Measurements from ENCODE around the gene GPR160.

Gene GPR160

GRCh38 chr3:170062068-170062467, 24.3 kb downstream of the GPR160 start:
- H3K4me3 ChIP-seq (ENCODE audit: low read length): no peak overlapping the region
- no peaks in the 10 kb centered on the region for H3K9me3 ChIP-seq (ENCODE audit: low read length)
- no peak overlapping the region for H2AFZ ChIP-seq (ENCODE audit: low read depth, low read length)
- no peaks in the 10 kb centered on the region for H3K36me3 ChIP-seq (ENCODE audit: insufficient read depth, low read length)
- no peaks in the 10 kb centered on the region for H3K27me3 ChIP-seq (ENCODE audit: insufficient read depth, low read length)
- no peaks in the 10 kb centered on the region for H3K4me1 ChIP-seq (ENCODE audit: insufficient read depth, low read length)

DNA sequence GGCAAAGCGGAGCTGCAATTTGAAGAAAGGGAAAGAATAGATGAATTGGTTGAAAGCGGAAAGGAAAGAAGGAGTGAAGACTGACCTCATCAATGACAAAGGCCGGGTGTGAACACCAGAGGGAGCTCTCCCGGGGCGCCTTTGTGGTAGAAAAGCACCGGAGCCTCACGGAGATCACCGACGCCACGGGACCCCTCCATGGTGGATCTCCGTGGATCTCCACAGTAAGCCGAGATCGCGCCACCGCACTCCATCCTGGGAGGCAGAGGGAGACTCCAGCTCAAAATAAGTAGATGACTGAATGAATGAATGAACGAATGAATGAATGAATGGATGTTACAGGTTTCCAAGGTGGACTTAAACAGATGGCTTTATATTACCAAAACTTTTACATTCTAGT, 25.0 kb downstream of the GPR160 start:
- no peaks in the 10 kb centered on the region for H3K36me3 ChIP-seq (ENCODE audit: insufficient read depth, low read length)
- no peak overlapping the region for H2AFZ ChIP-seq (ENCODE audit: low read depth, low read length)
- no peaks in the 10 kb centered on the region for H3K27me3 ChIP-seq (ENCODE audit: insufficient read depth, low read length)
- no peaks in the 10 kb centered on the region for H3K4me1 ChIP-seq (ENCODE audit: insufficient read depth, low read length)
- H3K9me3 ChIP-seq (ENCODE audit: low read length): no peaks in the 10 kb centered on the region
- no peak overlapping the region for H3K4me3 ChIP-seq (ENCODE audit: low read length)

DNA sequence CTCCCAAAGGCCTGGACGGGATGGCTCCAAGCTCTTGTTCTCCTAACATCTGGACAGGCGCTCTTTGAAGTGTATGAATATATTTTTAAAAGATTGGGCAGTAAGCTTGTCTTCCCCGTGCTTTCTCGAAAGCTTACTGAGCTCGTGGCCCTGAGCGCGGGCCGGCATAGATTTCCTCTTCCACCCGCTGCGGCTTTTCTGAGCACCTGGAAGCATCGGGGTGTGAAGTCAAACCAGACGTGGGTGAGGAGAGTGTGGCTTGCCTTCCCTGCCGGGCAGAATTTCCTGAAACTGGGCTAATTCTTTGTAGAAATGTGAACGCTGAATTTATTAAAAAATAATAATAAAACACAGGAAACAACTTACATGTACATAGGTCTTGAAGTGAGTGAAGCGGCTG, 25.9 kb downstream of the GPR160 start:
- H3K4me3 ChIP-seq (ENCODE audit: low read length): no peak overlapping the region
- no peak overlapping the region for H2AFZ ChIP-seq (ENCODE audit: low read depth, low read length)
- H3K36me3 ChIP-seq (ENCODE audit: insufficient read depth, low read length): no peaks in the 10 kb centered on the region
- no peaks in the 10 kb centered on the region for H3K9me3 ChIP-seq (ENCODE audit: low read length)
- H3K4me1 ChIP-seq (ENCODE audit: insufficient read depth, low read length): no peaks in the 10 kb centered on the region
- H3K27me3 ChIP-seq (ENCODE audit: insufficient read depth, low read length): no peaks in the 10 kb centered on the region

GRCh38 chr3:170064108-170064507, 26.3 kb downstream of the GPR160 start:
- no peak overlapping the region for H3K4me3 ChIP-seq (ENCODE audit: low read length)
- no peaks in the 10 kb centered on the region for H3K4me1 ChIP-seq (ENCODE audit: insufficient read depth, low read length)
- H3K9me3 ChIP-seq (ENCODE audit: low read length): no peaks in the 10 kb centered on the region
- no peaks in the 10 kb centered on the region for H3K27me3 ChIP-seq (ENCODE audit: insufficient read depth, low read length)
- no peaks in the 10 kb centered on the region for H3K36me3 ChIP-seq (ENCODE audit: insufficient read depth, low read length)
- H2AFZ ChIP-seq (ENCODE audit: low read depth, low read length): no peak overlapping the region

DNA sequence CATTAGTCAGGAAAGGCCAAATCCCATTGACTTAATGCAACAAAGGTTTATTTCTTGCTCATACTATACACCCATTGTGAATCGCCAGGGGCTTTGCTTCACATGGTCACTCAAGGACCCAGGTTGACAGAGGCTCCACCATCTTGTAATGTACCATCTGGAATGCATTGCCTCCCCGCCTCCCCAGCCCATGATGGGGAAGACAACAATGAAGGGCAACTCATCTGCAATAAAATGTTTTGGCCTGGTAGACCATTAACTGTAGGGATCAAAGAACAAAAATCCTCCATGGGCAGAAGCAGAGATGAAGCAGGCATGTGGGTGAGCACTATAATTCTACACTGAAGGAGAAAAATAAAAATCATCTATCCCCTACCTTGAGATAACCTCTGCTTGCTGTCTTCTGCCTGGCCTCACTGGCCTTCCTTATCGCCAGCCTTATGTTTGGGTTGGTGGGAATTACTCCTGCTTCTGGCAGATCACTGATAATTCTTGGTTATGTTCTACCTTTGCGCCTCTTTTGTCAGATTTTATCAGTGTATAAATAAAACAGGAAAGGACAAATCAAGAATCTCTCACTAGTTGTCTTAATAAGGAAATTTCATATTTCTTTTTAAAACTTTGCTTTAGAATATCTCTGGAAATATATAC, 37.8 kb downstream of the GPR160 start:
- no peaks in the 10 kb centered on the region for H3K4me1 ChIP-seq (ENCODE audit: insufficient read depth, low read length)
- no peak overlapping the region for H3K4me3 ChIP-seq (ENCODE audit: low read length)
- no peak overlapping the region for H2AFZ ChIP-seq (ENCODE audit: low read depth, low read length)
- H3K27me3 ChIP-seq (ENCODE audit: insufficient read depth, low read length): no peaks in the 10 kb centered on the region
- no peaks in the 10 kb centered on the region for H3K9me3 ChIP-seq (ENCODE audit: low read length)
- no peaks in the 10 kb centered on the region for H3K36me3 ChIP-seq (ENCODE audit: insufficient read depth, low read length)

GRCh38 chr3:170076715-170077238, 39.0 kb downstream of the GPR160 start:
- no peak overlapping the region for H2AFZ ChIP-seq (ENCODE audit: low read depth, low read length)
- no peaks in the 10 kb centered on the region for H3K9me3 ChIP-seq (ENCODE audit: low read length)
- H3K36me3 ChIP-seq (ENCODE audit: insufficient read depth, low read length): no peaks in the 10 kb centered on the region
- H3K4me1 ChIP-seq (ENCODE audit: insufficient read depth, low read length): no peaks in the 10 kb centered on the region
- H3K27me3 ChIP-seq (ENCODE audit: insufficient read depth, low read length): no peaks in the 10 kb centered on the region
- no peak overlapping the region for H3K4me3 ChIP-seq (ENCODE audit: low read length)

- H3K9me3 ChIP-seq (ENCODE audit: low read length): no peaks in the 10 kb centered on the region
- H3K36me3 ChIP-seq (ENCODE audit: insufficient read depth, low read length): no peaks in the 10 kb centered on the region
- H3K4me1 ChIP-seq (ENCODE audit: insufficient read depth, low read length): no peaks in the 10 kb centered on the region
- no peak overlapping the region for H3K4me3 ChIP-seq (ENCODE audit: low read length)
- H3K27me3 ChIP-seq (ENCODE audit: insufficient read depth, low read length): no peaks in the 10 kb centered on the region
- H2AFZ ChIP-seq (ENCODE audit: low read depth, low read length): no peak overlapping the region
Observed at GRCh38 chr3:170077361-170077760, 39.6 kb downstream of the GPR160 start.

DNA sequence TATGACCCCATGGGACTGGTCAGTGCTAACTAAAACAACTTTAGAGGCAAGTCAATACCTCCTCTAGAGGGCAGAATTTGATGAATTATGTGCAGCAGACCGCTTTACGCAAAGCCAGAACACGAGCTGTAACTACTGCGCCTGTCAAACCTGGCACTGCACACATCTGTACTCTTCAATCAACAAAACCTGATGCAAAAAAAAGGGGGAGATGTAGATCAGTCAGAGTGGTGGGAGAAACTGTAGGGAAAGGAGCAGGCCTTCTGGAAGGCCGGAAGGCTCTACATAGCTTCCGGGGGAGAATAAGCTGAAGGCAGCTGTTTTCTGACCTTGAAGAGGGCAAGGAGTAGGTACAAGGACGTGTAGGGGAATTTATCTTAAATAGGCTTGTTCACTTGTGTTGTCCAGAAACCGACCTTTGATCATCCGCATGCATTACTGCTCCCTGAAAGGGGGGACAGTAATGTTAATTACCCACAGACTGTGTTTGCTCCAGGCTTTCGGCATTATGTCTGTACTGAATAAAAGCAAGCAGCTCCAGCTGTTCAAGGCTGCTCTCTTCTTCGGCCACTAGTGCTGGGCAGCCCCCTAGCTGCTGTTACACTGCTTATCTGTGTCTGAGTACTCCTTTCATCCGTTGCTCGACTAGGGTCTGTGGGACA, 41.0 kb downstream of the GPR160 start:
- H3K4me1 ChIP-seq (ENCODE audit: insufficient read depth, low read length): no peaks in the 10 kb centered on the region
- H3K9me3 ChIP-seq (ENCODE audit: low read length): no peaks in the 10 kb centered on the region
- no peak overlapping the region for H3K4me3 ChIP-seq (ENCODE audit: low read length)
- H2AFZ ChIP-seq (ENCODE audit: low read depth, low read length): no peak overlapping the region
- peaks cover 2% of the 10 kb centered on the region for H3K36me3 ChIP-seq (ENCODE audit: insufficient read depth, low read length)
- H3K27me3 ChIP-seq (ENCODE audit: insufficient read depth, low read length): no peaks in the 10 kb centered on the region

DNA sequence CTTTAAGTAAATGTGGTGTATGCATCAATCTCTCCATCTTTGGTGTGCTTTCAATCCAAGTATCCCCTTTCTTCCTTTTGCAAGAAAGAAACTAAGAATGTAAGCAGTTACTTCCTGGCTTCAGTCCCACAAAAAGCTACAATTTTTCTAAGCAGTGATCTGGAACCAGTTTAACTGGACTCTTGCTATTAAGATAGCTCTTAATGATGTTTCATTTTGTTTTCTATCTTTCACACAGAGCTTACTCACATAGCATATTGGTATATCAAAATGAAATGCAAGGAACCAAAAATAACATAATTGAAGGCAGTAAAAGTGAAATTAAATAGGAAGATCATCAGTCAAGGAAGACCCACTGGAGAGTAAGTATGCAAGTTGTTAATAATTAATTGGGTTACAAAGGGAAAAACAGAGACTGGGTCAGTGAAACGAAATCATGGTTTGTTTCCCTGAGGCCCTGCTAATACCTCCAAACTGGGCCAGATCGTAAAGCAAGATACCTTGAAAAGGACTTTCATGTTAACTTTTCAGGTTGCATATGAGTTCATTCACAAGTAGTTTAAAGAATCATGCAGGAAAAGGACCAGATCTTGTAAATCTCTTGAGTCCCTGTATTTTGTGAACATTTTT, 41.9 kb downstream of the GPR160 start:
- no peaks in the 10 kb centered on the region for H3K27me3 ChIP-seq (ENCODE audit: insufficient read depth, low read length)
- no peaks in the 10 kb centered on the region for H3K9me3 ChIP-seq (ENCODE audit: low read length)

GRCh38 chr3:170080605-170081004, 42.8 kb downstream of the GPR160 start:
- Histone ChIP-seq H3K9me3 (ENCODE audit: low read length) (no peaks in the 10 kb centered on the region), H3K36me3 (ENCODE audit: insufficient read depth, low read length) (peaks cover 4% of the 10 kb centered on the region), H2AFZ (ENCODE audit: low read depth, low read length) (no peak overlapping the region)

More for the DNA sequence above, 41.9 kb downstream of the GPR160 start:
- Histone ChIP-seq H3K4me1 (ENCODE audit: insufficient read depth, low read length) (no peaks in the 10 kb centered on the region), H3K36me3 (ENCODE audit: insufficient read depth, low read length) (peaks cover 2% of the 10 kb centered on the region), H2AFZ (ENCODE audit: low read depth, low read length) (no peak overlapping the region), H3K4me3 (ENCODE audit: low read length) (no peak overlapping the region)

DNA sequence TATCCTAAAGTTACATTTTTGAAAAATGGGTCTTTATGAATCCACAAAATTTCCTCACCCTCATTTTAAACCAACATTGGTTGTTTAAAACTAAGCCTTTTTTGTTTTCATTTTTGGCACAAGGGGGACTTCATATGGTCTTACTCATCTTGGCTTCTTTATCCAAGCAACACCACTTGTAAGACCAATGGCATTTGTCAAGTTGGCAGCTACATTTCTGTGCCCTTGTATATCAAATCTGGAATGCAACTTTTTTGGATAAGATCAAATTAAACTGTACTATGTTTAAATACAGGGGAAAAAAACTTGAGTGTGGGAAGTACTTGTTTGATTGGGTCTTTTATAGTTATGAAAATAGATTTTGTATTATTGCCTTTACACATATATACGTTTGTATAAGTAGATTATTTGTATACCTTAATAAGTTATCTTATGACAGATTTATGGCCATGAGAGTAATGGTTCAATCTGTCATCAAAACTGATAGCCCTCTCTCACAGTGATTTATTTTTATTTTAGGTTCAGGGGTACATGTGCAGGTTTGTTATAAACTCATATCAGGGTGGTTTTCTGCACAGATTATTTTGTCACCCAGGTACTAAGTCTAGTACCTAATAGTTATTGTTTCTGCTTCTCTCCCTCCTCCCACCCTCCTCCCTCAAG, 43.4 kb downstream of the GPR160 start:
- peaks cover 9% of the 10 kb centered on the region for H3K36me3 ChIP-seq (ENCODE audit: insufficient read depth, low read length)
- no peaks in the 10 kb centered on the region for H3K4me1 ChIP-seq (ENCODE audit: insufficient read depth, low read length)

More at GRCh38 chr3:170080605-170081004, 42.8 kb downstream of the GPR160 start:
- Histone ChIP-seq H3K27me3 (ENCODE audit: insufficient read depth, low read length) (no peaks in the 10 kb centered on the region), H3K4me3 (ENCODE audit: low read length) (no peak overlapping the region), H3K4me1 (ENCODE audit: insufficient read depth, low read length) (no peaks in the 10 kb centered on the region)

GRCh38 chr3:170083343-170083742, 45.5 kb downstream of the GPR160 start:
- Histone ChIP-seq H3K36me3 (ENCODE audit: insufficient read depth, low read length) (peaks cover 18% of the 10 kb centered on the region), H3K4me1 (ENCODE audit: insufficient read depth, low read length) (no peaks in the 10 kb centered on the region), H3K27me3 (ENCODE audit: insufficient read depth, low read length) (no peaks in the 10 kb centered on the region), H3K9me3 (ENCODE audit: low read length) (no peaks in the 10 kb centered on the region), H3K4me3 (ENCODE audit: low read length) (no peak overlapping the region), H2AFZ (ENCODE audit: low read depth, low read length) (no peak overlapping the region)

More for the DNA sequence above, 43.4 kb downstream of the GPR160 start:
- H3K9me3 ChIP-seq (ENCODE audit: low read length): no peaks in the 10 kb centered on the region
- H3K27me3 ChIP-seq (ENCODE audit: insufficient read depth, low read length): no peaks in the 10 kb centered on the region
- H2AFZ ChIP-seq (ENCODE audit: low read depth, low read length): no peak overlapping the region
- no peak overlapping the region for H3K4me3 ChIP-seq (ENCODE audit: low read length)

DNA sequence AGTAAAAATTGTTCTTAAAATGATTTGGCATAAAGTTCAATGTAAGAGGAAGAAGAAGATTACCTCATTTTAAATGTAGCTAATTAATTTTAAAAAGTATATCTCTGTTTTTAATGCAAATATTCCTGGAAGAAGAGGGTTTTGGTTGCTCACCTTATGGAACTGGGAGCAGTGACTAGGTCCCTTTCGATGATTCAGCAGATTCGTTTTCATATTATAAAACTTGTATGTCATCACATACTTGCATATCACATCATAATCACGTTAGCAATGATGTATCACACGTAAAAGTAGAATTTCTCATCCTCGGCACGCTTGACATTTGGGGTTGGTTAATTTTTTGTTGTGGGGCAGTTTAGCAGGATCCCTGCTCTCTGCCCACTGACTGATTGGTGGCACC, 47.6 kb downstream of the GPR160 start:
- Histone ChIP-seq H3K9me3 (ENCODE audit: low read length) (no peaks in the 10 kb centered on the region), H3K36me3 (ENCODE audit: insufficient read depth, low read length) (peaks cover 29% of the 10 kb centered on the region), H3K4me3 (ENCODE audit: low read length) (no peak overlapping the region), H3K27me3 (ENCODE audit: insufficient read depth, low read length) (no peaks in the 10 kb centered on the region), H3K4me1 (ENCODE audit: insufficient read depth, low read length) (no peaks in the 10 kb centered on the region), H2AFZ (ENCODE audit: low read depth, low read length) (no peak overlapping the region)
